PC-9 (cell line): ENCODE data around the gene COX6A1. TPM values are rescaled to one million over a fixed set of nuclear protein-coding genes. Genes with fewer than 3 reads are reported as not detected.
"Not testable (repeated sequence)": the region's sequence is repeated elsewhere in the genome, so short reads cannot be mapped to it uniquely, and the experiment has no call there.

Source experiments
- BruUV-seq: library from RNA; stranded (reverse); fragments of 400-500 nt; replicated peaks from 2 replicates; lab custom pipeline; 2021; lab: Mats Ljungman, UMichigan
- CTCF ChIA-PET: fragments of 300-600 bp; sonication (Branson Sonifier 250); formaldehyde crosslinking; loops from one replicate; lab custom pipeline; 2022; ENCODE audit warnings: antibody characterized with exemption; lab: Charles Lee
- POLR2A ChIA-PET: fragments of 300-600 bp; sonication (Branson Sonifier 250); formaldehyde crosslinking; loops from one replicate; lab custom pipeline; 2022; ENCODE audit warnings: antibody characterized with exemption; ENCODE audit not compliant: unreplicated experiment; lab: Charles Lee
- DNase-seq, 2 experiments: peaks; one replicate each; pipeline versions ENCODE4 v3.0.0 to v3.0.0-alpha.2; 2015 to 2022; ENCODE audit warnings: mixed read lengths in 1 of 2
- H2AFZ ChIP-seq: fragments of 200-600 bp; sonication (generic); 2 replicates; pipeline ENCODE4 v1.8.1; 2017; ENCODE audit warnings: antibody characterized with exemption
- H3F3A ChIP-seq: fragments of 200-600 bp; sonication (generic); 2 replicates; pipeline ENCODE4 v1.8.1; 2017; ENCODE audit warnings: antibody characterized with exemption, mild to moderate bottlenecking, low read depth; ENCODE audit not compliant: insufficient read depth
- H3K27ac ChIP-seq: fragments of 200-600 bp; sonication (generic); 2 replicates; pipeline ENCODE4 v1.6.1; 2016; ENCODE audit warnings: mixed run types
- H3K27me3 ChIP-seq: fragments of 200-600 bp; sonication (generic); 2 replicates; pipeline ENCODE4 v1.6.1; 2016; ENCODE audit warnings: low read depth, mixed run types; ENCODE audit not compliant: insufficient read depth
- H3K36me3 ChIP-seq: fragments of 200-600 bp; sonication (generic); 2 replicates; pipeline ENCODE4 v1.6.1; 2016; ENCODE audit warnings: low read depth, mixed run types
- H3K4me1 ChIP-seq: fragments of 200-600 bp; sonication (generic); replicated peaks from 2 replicates; pipeline ENCODE4 v1.6.1; 2016; ENCODE audit warnings: mixed run types; ENCODE audit not compliant: insufficient read depth
- H3K4me2 ChIP-seq: fragments of 200-600 bp; sonication (generic); 2 replicates; pipeline ENCODE4 v1.6.1; 2017; ENCODE audit warnings: mixed run types
- H3K4me3 ChIP-seq: fragments of 200-600 bp; sonication (generic); 2 replicates; pipeline ENCODE4 v1.6.1; 2016; ENCODE audit warnings: mixed run types
- H3K79me2 ChIP-seq: fragments of 200-600 bp; sonication (generic); 2 replicates; pipeline ENCODE4 v1.6.1; 2017; ENCODE audit warnings: low read depth, mixed run types
- H3K9me2 ChIP-seq: fragments of 200-600 bp; sonication (generic); 2 replicates; pipeline ENCODE4 v1.8.1; 2017; ENCODE audit warnings: mild to moderate bottlenecking; ENCODE audit not compliant: insufficient read depth
- H3K9me3 ChIP-seq: fragments of 200-600 bp; sonication (generic); 2 replicates; pipeline ENCODE4 v1.8.1; 2016; ENCODE audit warnings: low read depth; ENCODE audit not compliant: insufficient read depth
- H4K20me1 ChIP-seq: fragments of 200-600 bp; sonication (generic); 2 replicates; pipeline ENCODE4 v1.8.1; 2017; ENCODE audit not compliant: insufficient read depth
- EZH2 ChIP-seq: fragments of 200-600 bp; sonication (generic); IDR thresholded peaks from 2 replicates; pipeline ENCODE4 v1.8.0; 2017; ENCODE audit warnings: antibody characterized with exemption, low read depth
- intact Hi-C: fragments of 100-400 bp; cut with micrococcal nuclease; formaldehyde crosslinking; loops from one replicate; pipeline ENCODE4 v1.10.0; 2022; ENCODE audit not compliant: unreplicated experiment
- total RNA-seq: library from RNA; stranded (reverse); gene quantifications from 2 replicates; pipeline ENCODE4 v1.2.3, GENCODE V29; 2021
- TF ChIP-seq, protein P1 (sequence below): fragments of 200-600 bp; sonication (generic); conservative IDR thresholded peaks from 2 replicates; pipeline ENCODE4 v1.6.1; 2017; ENCODE audit warnings: mixed run types, antibody characterized with exemption, mild to moderate bottlenecking, moderate library complexity

The COX6A1 gene
- total RNA-seq, 1 experiment from 2014 or later, result 433 TPM

DNA sequence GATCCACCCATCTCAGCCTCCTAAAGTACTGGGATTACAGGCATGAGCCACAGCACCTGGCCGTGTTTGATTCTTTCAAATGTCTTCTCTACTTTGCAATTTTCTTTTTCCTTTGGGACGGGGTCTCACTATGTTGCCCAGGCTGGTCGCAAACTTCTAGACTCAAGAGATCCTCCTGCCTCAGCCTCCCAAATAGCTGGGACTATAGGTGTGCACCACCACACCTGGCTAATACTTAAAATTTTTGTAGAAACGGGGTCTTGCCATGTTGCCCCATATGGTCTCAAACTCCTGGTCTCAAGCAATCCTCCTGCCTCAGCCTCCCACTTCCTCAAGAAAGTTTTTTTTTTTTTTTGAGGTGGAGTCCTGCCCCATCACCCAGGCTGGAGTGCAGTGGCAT is 10.1 kb downstream of the COX6A1 start:
- ChIA-PET POLR2A (no interaction called here), CTCF (interaction anchor here (0.7 to 1.1 kb wide), 2 partner anchors 41 to 255 kb away, joined by 5 to 10 read pairs; no protein-coding TSS in a partner anchor)
- H3K36me3 ChIP-seq, result peaks cover 22% of the 10 kb centered on the region; the same call in 1 of the 2 replicates
- H3K27me3 ChIP-seq, result no peaks in the 10 kb centered on the region
- peak overlapping the region; percentile 84 for H3K4me2 ChIP-seq
- H3K79me2 ChIP-seq, result peaks cover 75% of the 10 kb centered on the region
- H3K4me1 ChIP-seq, result peaks cover 17% of the 10 kb centered on the region
- H3K9me2 ChIP-seq, result no peaks in the 10 kb centered on the region
- intact Hi-C loops, result loop anchor here (2.0 kb wide), 1 partner anchor 219 kb away; no protein-coding TSS in a partner anchor
- H3F3A ChIP-seq, result peaks cover 38% of the 10 kb centered on the region; the same call in 1 of the 2 replicates
- DNase-seq, result no peak
- no peak overlapping the region for H3K4me3 ChIP-seq
- H3K27ac ChIP-seq, result no peak overlapping the region
- no peak for TF ChIP-seq EZH2
- no peak overlapping the region for H2AFZ ChIP-seq
- H4K20me1 ChIP-seq, result 0 out of 2 replicates have a peak, but pooled peaks cover 3% of the 10 kb centered on the region
- H3K9me3 ChIP-seq, result no peaks in the 10 kb centered on the region
- BruUV-seq, result no TSS peak

DNA sequence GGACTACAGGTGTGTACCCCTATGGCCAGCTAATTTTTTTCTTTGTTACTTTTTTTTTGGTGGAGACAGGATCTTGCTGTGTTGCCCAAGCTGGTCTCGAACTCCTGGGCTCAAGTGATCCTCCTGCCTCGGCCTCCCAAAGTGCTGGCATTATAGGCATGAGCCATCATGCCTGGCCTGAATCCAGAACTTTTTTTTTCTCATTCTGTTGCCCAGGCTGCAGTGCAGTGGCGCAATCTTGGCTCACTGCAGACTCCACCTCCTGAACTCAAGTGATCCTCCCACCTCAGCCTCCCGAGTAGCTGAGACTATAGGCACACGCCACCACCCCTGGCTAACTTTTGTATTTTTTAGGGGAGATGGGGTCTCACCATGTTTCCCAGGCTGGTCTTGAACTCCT is 14.6 kb downstream of the COX6A1 start:
- H3K4me3 ChIP-seq, DNase-seq, CTCF ChIA-PET, H3K36me3 ChIP-seq, H3K4me2 ChIP-seq, BruUV-seq, H3K27me3 ChIP-seq, intact Hi-C loops, H3K9me2 ChIP-seq, H3K27ac ChIP-seq, H3K9me3 ChIP-seq, H2AFZ ChIP-seq, H3K4me1 ChIP-seq: not testable (repeated sequence)
- peaks cover 35% of the 10 kb centered on the region for H3K79me2 ChIP-seq
- H3F3A ChIP-seq, result peaks cover 52% of the 10 kb centered on the region; the same call in 1 of the 2 replicates
- POLR2A ChIA-PET, result interaction anchor here (0.6 kb wide), 1 partner anchor 899 kb away, joined by 11 read pairs; the partner anchor contains the start of gene ANAPC5
- H4K20me1 ChIP-seq, result peaks cover 29% of the 10 kb centered on the region

DNA sequence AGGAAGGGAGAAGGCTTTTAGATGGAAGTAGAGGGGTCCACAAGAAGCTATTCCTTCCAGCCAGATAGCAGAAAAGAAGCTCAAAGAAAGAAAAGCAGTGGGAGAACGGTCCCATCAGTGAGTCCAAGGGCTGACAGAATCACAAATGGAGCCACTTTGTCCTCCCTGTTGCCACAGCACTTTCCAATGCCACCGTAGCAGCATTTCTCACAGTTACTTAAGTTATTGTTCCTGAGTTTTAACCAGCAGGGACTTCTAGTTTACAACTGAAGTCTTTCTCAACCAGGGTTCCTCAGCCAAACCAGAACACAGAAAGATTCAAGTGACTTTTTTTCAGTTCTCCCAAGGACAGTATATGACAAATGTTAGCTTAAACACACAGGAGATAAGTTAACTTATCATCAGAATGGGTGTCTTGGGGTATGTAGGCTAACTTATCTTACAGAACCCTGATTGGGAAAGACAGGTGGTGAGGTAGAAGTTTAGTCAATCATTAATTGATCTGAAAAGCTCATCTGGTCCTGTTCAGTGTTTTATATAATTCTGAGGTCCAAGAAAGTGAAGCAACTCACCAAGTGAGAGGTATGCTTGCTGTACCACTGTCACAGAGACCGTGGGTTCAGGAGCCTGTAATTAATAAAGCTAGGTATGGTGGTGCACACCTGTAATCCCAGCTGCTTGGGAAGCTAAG is 15.3 kb downstream of the COX6A1 start:
- Histone ChIP-seq H3K9me3 (no peaks in the 10 kb centered on the region), H3K4me2 (no peak overlapping the region), H3K79me2 (peaks cover 29% of the 10 kb centered on the region), H3K27me3 (no peaks in the 10 kb centered on the region), H3K27ac (no peak overlapping the region), H3K4me3 (no peak overlapping the region), H3K4me1 (no peaks in the 10 kb centered on the region), H4K20me1 (peaks cover 33% of the 10 kb centered on the region), H3K9me2 (no peaks in the 10 kb centered on the region), H2AFZ (no peak overlapping the region), H3F3A (peaks cover 59% of the 10 kb centered on the region; the same call in 1 of the 2 replicates), H3K36me3 (peaks cover 10% of the 10 kb centered on the region; the same call in 1 of the 2 replicates)
- ChIA-PET POLR2A (interaction anchor here (0.6 kb wide), 1 partner anchor 127 kb away, joined by 5 read pairs; no protein-coding TSS in a partner anchor), CTCF (no interaction called here)
- intact Hi-C loops, result no loop called here
- DNase-seq, result no peak
- TF ChIP-seq, protein P1, sequence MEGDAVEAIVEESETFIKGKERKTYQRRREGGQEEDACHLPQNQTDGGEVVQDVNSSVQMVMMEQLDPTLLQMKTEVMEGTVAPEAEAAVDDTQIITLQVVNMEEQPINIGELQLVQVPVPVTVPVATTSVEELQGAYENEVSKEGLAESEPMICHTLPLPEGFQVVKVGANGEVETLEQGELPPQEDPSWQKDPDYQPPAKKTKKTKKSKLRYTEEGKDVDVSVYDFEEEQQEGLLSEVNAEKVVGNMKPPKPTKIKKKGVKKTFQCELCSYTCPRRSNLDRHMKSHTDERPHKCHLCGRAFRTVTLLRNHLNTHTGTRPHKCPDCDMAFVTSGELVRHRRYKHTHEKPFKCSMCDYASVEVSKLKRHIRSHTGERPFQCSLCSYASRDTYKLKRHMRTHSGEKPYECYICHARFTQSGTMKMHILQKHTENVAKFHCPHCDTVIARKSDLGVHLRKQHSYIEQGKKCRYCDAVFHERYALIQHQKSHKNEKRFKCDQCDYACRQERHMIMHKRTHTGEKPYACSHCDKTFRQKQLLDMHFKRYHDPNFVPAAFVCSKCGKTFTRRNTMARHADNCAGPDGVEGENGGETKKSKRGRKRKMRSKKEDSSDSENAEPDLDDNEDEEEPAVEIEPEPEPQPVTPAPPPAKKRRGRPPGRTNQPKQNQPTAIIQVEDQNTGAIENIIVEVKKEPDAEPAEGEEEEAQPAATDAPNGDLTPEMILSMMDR, result no peak
- TF ChIP-seq EZH2, result no peak
- no TSS peak for BruUV-seq

DNA sequence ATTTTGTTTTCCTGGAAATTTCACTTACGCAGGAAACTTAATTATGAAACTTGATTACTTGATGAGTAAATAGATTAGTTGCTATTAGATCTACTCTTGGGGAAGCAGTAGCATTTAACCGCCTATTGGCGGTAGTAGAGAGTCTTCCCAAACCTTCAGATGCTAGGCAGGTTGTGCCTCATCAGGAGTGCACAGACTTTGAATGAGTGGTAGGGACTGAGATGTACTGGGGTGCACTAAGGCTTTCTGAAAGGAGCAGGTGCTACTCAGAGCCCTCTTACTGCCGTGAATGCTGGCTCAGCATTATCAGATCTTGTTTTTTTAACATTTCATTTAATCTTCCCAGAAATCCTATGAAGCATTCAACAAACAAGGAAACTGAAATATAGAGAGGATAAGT is 16.1 kb downstream of the COX6A1 start:
- POLR2A ChIA-PET, result interaction anchor here (0.7 kb wide), 1 partner anchor 76 kb away, joined by 5 read pairs; no protein-coding TSS in a partner anchor

More for the DNA sequence above, 16.1 kb downstream of the COX6A1 start:
- CTCF ChIA-PET, result interaction anchor here (0.5 kb wide), 1 partner anchor 257 kb away, joined by 5 read pairs; no protein-coding TSS in a partner anchor
- no peak for DNase-seq
- Histone ChIP-seq H4K20me1 (peaks cover 40% of the 10 kb centered on the region), H3F3A (peaks cover 64% of the 10 kb centered on the region; the same call in 1 of the 2 replicates), H3K79me2 (peaks cover 22% of the 10 kb centered on the region), H3K9me2 (no peaks in the 10 kb centered on the region), H3K9me3 (no peaks in the 10 kb centered on the region), H3K27ac (no peak overlapping the region), H3K4me3 (no peak overlapping the region), H3K4me2 (no peak overlapping the region), H3K27me3 (no peaks in the 10 kb centered on the region), H3K4me1 (no peaks in the 10 kb centered on the region), H2AFZ (no peak overlapping the region), H3K36me3 (peaks cover 16% of the 10 kb centered on the region; the same call in 1 of the 2 replicates)
- no peak for TF ChIP-seq EZH2
- TF ChIP-seq, protein P1, result peak; percentile 61
- no TSS peak for BruUV-seq
- intact Hi-C loops, result no loop called here
